Epidermal melanocyte (primary cell): Measurements from ENCODE around the gene PDLIM1.

Source experiments
- DNase-seq: peaks from one replicate; pipeline ENCODE4 v3.0.0; 2011; ENCODE audit warnings: low spot score; ENCODE audit not compliant: insufficient read length

The PDLIM1 gene, protein sequence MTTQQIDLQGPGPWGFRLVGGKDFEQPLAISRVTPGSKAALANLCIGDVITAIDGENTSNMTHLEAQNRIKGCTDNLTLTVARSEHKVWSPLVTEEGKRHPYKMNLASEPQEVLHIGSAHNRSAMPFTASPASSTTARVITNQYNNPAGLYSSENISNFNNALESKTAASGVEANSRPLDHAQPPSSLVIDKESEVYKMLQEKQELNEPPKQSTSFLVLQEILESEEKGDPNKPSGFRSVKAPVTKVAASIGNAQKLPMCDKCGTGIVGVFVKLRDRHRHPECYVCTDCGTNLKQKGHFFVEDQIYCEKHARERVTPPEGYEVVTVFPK

DNA sequence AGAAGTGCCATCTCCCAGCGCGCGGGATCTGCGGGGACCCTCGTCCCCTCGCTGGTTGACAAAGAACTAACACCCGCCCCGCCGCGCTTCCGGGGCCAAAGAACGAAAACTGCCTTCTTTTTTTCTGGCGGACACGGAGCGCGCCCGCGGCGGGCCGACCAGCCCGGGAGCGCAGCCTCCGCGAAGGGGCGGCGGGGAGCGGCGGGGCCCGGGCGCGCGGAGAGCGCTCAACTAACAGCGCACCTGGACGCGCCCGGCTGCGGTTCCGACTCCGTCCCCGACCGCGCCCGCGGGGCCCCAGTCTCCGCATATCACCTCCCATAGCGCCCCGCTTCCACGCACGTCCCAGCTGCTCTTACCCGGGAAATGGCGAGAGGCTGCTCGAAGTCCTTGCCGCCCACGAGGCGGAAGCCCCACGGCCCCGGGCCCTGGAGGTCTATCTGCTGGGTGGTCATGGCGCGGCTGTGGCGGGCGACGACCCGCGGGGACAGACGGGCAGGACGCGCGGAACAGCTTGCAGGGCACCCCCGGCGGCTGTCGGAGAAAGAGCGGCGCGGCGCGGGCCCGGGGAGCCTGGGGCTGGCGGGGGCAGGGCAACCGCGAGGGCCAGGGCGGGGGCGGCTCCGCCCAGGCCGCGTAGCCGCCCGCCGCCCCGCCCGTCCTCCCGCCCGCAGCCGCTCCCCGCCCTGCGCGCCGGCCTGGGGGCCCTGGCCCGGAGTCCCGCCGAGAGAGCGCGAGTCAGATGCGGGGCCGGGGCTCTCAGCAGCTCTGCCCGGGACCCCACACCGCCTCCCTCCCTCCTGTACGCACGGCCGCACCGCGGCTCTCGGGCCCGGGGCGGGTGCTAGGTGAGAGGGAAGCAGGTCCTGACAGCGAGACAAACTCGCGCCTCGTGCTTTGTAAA is at the start of gene PDLIM1:
PDLIM1 (minus strand) TSS at position 543 of the 904 bp plus-strand sequence; CDS start at position 455, 88 bp downstream.
- DNase-seq, result peak; percentile 53

DNA sequence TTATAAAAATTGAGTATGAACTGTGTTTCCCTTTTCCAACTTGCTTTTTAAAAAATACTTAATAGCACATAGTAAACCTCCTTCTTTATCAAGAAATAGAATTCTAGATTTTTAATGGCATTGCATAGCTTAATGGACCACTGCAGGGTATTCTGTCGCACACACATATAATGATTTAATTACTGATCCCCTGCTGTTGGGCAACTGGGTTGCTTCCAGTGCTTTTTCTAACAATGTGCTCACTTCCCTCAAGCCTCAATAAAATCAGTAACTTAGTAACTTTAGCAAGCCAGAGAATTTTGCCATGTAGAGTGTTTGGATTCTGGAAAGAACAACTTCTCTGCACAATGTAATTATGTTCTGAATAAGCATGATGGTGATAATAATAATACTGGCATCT is 49.1 kb upstream of the PDLIM1 start:
- no peak for DNase-seq

DNA sequence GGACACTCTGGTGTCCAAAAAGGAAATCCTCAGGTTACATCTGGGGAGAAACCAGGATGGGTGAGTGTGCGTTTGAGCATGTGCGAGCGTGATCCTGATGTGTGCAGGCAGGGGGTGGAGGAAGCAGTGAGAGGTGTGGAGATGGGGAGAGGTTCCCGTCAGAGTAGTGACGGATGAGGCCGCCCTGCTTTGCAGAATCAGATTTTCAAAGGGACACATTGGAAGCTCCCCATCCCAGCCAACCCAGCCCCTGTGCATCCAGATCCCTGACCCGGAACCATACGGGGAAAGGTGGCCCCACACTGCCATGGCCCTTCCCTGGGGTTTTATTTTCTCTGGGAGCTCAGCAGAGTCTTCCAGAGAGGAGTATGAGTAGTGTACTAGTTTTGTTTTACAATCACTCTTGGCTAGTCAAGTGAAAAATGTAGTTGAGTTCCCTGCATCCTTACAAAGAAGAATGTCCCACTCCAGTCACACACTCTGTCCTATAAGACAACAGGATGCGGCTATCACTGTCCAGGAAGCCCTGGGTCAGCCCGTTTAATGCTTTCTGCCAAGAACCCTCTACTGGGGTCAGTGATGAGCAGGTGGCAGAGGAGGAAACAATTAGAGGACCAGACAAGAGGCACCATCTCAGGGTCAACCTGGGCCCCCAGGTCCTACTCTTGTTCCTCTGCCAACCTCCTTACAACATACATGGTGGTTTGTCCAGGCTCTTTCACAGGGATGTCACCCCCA is 46.8 kb upstream of the PDLIM1 start:
- no peak for DNase-seq

DNA sequence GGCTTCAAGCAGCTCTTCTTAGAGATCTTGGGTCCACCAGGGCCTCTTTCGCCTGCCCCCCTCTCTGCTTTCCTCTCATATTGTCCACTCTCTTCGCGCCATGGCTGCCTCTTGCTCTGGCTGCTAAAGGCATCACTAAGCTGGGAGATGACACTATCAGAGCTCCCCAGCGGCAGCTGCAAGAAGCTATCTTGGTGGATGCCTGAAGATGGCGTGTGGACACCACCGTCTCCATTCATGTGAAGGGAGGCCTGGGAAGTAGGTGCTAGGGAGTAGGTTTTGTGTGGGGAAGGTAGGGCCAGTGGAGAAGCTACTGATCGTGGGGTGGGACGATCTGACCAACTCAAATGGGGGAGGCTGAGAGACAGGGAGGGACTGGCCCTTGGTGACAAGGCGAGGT is 45.9 kb upstream of the PDLIM1 start:
- DNase-seq, result no peak

DNA sequence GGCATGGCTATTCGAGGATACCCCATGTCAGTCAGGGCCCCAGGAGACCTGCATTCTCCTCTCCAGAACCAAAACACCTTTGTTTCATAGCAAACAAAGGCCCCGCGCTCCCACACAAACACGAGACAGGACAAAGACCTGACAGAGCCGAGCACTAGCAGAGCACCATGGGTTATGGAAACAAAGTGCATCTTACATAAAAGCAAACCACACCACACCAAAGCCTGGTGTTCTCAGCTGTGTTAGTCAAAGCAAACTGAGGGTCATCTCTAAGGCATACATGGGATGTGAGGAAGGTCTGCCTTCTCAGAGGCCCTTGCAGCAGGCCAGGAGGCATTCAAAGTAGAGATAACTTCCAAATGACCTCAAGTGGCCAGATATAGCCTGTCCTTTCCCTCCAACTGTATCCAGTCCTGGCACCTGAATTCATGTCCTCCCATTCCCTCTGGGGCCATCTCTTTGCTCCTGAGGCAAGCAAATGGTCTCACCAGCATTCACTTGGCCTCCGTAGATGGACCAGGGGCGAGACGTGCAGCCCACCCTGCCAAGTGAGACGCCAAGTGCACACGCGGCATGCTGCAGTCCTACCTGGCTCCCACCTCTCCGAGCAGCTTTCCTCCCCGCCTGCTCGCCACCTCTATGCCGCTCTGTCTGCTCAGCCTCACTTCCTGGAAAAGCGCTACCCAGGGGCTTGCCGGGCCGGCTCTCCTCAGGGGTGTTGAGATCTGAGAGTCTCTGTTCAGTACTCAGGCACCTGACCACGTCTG is 45.3 kb upstream of the PDLIM1 start:
- DNase-seq, result no peak

DNA sequence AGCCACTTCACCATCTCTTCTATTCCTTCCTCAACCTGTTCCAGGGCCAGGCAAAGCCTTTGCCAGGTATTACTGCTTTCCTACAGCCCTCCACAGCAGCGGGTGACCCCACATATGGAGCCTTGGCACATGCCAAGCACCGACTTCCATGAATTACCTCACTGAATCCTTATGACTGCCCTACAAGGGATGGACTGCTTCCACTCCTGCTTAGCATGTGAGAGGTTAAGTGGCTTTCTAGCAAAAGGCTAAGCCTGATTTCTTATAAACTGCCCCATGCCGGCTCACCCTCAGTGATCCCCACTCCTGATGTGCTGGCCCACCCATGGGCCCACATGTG is 44.0 kb upstream of the PDLIM1 start:
- no peak for DNase-seq

DNA sequence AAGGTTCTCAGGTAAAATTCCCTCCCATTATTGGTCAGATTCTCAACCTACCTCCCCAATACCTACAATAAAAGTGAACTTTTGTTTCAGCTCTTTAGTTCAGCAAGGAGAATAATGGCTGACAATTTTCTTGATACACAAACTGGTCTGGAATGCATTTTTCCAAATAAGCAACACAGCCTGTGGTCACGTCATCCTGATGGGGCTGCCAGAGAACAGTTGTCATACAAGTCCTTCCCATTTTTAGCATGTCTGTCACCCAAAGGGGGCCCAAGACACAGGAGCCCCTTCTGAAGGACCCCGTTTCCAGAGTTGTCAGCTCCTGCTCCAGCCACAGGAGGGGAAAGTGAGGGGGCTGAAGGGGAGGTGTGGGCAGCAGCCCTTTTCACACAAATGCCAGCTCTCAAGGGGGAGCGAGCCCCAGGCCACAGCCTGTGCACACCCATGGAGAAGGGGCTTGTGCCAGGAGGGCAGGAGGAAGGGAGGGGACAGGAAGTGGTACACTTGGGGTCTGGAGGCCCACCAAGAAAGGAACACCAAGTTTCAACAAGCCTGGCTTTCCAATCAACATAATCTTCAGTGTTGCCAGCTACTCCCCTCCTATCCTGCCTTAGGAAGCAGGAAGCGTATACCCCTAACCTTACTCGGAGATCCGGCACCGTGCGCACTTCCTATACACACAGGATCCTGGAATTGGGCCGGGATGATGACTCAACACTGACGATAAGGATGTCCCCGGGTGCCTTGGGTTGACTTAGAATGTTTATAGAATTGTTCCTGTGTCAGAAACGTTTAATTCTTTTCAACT is 43.4 kb upstream of the PDLIM1 start:
- no peak for DNase-seq

DNA sequence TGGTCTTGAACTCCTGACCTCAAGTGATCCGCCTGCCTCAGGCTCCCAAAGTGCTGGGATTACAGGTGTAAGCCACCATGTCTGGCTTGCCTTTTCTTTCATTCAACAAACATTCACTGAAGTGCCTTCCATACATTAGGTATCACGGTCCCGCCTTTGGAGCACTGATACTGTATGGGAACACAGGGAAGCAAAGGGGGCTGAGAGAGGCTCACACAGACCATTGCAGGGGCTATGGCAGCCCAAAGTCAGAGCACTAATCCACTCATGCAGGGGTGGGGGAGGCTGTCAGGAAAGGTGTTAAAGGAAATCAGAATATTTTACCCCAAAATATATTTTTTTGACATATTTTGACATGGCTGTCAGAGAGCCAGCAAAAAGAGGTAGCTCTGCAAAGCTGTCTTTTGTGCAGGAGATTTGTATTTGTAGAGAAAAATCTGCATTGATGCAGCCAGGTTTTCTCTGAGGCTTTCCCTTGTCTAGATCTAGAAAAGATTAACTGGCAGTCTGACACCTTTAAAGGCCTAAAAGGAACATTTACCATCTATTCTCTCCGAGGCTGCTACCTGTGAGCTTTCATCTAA is 42.0 kb upstream of the PDLIM1 start:
- DNase-seq, result no peak

DNA sequence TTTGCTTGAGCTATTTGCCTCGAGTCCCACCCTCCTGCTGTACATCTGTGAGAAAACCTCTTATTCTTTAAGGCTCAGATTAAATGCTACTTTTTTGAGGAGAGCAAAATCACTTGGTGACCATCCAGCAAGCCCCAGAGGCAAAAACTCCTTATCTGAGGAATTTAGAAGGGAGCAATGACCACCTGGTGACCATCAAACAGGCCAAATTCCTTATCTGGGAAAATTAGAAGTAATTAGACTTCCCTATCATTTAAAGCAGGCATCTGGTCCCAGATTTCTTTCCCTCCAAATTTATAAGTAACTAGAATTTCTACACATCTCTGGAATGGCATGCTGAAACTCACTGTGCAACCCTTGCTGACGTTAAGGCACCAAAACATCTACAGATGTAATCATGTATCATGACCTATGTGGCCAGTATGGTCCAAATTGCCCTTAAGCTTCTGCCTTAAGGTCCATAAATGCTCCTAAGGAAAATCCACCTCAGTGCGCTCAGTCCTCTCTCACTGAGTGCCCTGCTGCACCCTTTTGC is 40.9 kb upstream of the PDLIM1 start:
- no peak for DNase-seq

DNA sequence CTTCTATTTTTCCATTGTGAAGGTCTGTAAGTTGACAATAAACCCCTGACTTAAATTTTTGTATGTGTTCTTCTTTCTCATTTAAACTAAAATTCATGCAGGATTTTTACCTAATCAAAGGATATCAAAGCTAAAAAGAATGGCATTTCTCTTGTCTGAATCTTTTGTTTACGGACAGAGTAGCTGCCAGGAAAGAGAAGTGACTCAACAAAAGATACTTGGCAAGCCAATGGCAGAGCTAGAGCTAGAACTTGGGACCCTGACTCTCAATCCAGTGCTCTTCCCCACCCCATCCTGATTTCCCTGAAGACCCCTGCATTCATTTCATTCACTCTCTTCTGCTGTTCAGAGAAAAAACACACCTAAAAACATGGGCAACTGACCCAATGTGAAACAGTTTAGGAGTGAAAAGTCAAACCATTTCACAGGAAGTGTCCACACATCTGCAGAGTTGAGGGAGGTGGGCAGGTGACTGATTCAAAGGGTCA is 40.2 kb upstream of the PDLIM1 start:
- no peak for DNase-seq

DNA sequence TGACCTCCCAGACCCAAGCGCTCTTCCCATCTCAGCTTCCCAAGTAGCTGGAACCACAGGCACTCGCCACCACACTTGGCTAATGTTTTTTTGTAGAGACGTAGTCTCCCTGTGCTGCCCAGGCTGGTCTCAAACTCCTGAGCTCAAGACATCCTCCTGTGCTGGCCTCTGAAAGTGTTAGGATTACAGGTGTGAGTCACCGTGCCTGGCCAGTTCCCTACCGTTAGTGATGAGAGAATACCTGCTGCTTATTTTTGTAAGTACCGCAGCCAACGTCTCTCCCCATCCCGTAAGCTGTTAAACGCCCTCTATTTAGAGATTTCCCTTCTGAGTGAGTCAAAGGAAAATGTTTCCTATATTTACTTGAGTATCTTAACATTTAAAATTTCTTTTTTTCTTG is 38.5 kb upstream of the PDLIM1 start:
- no peak for DNase-seq

DNA sequence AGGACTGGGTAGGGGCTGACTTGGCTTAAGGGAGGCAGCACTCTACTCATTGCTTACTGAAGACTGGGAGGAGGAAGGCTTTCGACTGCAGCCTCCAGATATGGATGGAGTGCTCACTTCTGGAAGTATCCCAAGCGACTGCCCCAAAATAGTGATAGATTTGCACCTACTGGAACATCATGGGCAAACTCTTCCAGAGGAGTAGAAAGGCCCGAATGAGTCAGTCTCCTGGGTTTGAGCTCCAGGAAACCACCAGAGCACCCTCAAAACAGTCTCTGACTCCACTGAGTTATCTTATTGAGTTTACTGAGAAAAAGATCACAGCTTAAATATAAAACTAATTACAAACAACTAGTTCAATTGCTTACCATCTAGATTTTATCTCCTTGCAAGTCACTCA is 37.2 kb upstream of the PDLIM1 start:
- DNase-seq, result no peak

DNA sequence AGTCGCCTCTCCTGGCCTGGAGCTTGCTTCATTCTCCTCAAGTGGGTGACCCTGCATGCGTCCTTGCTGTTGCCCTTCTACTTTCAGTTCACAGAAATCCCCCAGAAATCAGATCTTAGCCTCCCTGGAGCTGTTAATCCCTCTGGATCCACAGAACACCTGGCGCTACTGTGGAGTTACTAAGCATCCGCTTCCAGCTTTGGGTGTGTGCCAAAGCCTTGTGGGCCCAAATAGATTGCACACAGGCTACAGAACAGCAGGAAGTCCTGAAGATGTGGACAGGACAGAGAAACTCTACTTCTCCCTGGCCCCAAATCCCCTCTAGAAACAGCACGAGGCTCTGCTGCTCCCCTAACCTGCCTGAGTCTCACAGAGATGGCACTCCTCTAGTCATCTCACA is 36.6 kb upstream of the PDLIM1 start:
- DNase-seq, result no peak

DNA sequence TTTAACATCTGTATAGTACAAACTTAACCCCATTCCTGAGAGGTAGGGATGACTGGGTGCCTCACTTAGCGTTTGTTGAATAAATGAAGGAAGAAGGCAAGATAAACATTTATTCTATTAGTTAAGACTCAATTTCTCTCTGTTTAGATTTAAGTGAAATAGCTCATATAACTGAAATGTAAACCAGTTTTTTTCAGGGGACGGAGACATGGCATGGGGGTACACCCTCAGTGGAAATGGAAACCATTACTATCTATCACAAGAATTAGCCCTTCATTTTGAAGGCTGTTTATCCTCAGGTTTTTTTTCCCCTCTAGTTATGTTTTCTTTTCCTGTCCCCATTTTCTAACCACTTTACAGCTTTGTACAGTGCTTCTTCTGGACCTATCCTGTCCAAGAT is 35.6 kb upstream of the PDLIM1 start:
- DNase-seq, result no peak

DNA sequence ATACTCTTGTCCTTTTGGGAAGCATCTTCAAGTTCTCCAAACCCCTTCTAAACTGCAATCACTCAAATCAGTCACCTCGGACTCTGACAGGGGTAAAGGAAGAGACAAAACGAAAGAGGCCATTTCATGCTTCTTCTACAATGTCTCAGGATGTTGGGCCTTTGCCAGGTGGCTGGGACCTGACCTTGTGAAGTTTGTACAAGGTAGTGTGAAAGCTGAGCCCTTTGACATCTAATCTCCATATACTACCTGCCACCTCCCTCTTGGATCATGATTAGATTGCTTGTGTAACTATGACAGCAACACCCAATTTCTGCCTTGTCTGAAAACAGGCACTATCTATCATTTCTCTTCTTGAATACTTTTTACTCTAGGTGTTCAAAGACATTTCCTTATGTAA is 35.1 kb upstream of the PDLIM1 start:
- no peak for DNase-seq

DNA sequence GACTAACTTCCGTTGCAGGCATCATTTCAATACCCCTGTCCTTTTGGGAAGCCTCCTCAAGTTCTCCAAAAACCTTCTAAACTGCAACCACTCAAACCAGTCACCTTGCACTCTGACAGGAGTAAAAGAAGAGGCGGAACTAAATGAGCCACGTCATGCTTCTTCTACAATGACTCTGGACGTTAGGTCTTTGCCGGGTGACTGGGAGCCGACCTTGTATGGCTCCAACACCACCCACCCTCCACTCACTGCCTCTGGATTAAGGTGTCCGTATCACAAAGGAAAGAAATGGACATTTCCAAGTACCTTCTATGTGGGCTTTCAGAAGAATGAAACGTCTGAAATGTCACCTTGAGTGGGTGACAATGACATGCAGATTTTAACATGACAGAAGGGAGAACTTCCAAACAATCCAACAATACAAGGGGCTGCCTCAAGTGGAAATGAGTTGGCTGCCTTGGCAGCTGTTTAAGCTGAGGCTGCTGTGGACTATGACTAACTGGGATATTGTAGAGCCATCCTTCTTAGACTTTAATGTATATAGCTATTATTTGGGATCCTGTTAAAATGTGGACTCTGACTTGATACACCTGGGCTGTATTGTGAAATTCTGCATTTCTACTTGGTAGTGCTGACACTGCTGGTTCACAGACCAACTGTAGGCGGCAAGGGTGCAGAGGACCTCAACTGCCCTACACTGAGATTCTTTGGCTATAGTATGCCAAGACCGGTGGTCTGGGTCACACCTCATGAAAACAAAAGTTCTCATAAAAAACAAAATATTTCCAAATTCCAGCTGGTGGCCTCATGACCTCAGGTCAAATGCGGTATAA is 33.8 kb upstream of the PDLIM1 start:
- no peak for DNase-seq

DNA sequence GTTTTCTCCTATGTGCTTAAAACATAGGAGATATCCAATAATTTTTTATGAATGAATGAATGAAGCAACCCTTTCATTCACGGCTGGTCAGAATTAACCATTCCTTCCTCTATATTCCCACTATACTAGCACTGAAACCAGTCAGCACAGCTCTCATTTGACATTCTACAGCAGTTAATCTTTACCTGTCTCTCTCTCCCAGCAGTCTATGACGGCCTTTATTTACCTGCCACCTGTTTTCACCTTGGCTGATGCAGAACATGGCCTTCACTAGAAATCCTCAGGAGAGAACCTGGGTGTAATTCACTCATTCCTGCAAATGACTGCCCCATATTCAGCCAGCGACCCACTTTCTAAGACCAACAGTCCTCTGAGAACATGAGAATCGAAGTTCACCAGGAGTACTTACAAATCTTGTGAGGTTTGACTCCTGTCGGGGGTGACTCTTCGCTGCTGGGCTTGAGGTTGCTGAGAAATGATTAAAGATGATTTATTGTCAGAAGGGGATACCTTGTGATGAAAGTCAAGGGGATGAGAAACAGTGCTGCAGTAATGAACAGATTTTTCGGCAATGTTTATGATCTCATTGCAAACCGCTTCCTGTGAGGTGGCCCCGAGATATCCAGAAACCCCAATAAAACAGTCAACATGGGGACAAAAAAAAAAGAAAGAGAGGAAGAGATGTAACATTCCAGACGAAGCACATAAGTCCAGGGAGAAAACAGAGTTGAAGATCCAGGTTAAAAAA is 30.9 kb upstream of the PDLIM1 start:
- no peak for DNase-seq

DNA sequence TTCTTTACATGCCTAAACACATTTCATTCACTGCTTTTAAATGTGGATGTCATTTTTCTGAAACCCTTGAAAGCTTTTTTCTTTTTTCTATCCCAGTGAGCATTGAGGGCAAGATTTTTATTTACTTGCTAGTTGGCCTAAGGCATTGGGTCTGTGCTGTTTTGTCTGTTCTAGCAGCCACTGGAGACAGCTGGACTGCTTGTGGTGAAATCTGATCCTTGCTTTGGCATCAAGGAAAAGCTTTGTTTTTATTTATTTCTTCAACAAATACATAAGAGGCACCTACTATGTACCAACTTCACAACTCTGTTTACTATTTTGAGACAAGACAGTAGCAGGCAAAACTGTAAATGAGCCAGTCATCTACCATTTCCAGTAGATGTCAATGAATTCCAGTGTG is 28.4 kb upstream of the PDLIM1 start:
- peak; percentile 59 for DNase-seq
